ENCODE results near the gene CYB5RL.

Gene CYB5RL

DNA sequence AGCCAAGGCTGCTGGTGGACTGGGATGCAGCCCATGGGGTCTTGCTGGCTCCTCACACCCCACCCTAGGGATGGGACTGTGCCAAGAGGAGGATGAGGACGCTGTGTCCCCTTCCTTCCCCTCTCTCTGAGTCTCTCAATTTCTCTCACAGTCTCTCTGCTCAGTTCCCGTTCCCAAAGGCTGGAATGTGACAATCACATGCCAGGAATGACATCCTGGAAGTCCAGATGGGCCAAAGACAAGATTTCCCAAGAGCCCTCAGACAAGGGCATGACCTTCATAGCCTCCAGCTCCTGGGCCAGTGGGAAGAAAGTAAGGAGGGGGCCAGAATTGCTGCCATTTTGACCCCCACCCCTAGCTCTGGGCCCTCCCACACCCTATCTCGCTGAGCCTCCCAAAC is 39.5 kb downstream of the CYB5RL start:
- TF ChIP-seq, protein P1, sequence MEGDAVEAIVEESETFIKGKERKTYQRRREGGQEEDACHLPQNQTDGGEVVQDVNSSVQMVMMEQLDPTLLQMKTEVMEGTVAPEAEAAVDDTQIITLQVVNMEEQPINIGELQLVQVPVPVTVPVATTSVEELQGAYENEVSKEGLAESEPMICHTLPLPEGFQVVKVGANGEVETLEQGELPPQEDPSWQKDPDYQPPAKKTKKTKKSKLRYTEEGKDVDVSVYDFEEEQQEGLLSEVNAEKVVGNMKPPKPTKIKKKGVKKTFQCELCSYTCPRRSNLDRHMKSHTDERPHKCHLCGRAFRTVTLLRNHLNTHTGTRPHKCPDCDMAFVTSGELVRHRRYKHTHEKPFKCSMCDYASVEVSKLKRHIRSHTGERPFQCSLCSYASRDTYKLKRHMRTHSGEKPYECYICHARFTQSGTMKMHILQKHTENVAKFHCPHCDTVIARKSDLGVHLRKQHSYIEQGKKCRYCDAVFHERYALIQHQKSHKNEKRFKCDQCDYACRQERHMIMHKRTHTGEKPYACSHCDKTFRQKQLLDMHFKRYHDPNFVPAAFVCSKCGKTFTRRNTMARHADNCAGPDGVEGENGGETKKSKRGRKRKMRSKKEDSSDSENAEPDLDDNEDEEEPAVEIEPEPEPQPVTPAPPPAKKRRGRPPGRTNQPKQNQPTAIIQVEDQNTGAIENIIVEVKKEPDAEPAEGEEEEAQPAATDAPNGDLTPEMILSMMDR (IDR thresholded peaks at IDR 0.05), result no peak

DNA sequence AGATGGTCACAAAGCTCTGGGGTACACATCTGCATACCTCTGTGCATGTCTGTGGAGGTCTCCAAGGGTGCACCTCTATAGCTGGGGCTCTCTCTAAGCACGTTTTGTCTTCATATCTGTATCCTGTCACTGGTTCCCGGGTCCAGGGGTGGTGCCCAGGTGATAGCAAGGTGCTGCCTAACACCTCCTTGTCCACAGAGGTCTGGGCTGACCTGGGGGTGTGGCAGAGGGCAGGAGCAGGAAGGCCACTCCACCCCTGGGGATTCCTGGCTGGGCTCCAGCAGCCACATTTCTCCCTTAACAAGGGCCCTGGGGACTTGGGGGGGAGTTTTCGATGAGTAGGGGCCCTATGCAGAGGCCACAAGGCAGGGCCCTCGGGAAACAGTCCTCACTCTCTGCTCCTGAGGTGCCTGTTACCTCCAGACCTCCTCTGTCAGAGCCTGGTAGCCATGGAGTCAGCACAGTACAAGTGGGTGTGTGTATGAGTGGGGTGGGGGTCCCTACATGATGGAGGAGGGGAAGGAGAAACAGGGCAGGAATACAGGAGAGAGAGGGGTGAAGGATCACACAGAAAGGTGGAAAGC is 40.0 kb downstream of the CYB5RL start:
- TF ChIP-seq, protein P1 (IDR thresholded peaks at IDR 0.05), result no peak

DNA sequence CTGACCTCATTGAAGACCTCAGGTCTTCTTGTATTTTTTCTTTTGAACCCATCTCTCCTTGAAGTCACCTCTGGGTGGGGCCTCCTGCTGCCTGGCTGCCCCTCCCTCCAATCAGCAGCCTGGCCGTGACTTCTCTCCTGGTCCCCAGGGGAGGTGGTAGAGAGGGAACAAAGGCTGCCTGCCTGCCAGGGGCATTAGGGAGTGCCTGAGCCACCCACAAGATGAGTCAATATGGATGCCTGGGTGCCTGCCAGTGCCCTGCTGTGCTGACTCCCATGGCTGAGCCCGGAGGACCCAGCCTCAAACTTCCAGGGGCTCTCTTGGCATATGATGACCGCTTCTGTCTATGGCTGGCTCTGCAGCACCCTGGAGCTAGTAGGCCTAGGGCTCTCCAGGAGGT is 41.8 kb downstream of the CYB5RL start:
- TF ChIP-seq, protein P1 (IDR thresholded peaks at IDR 0.05), result no peak

DNA sequence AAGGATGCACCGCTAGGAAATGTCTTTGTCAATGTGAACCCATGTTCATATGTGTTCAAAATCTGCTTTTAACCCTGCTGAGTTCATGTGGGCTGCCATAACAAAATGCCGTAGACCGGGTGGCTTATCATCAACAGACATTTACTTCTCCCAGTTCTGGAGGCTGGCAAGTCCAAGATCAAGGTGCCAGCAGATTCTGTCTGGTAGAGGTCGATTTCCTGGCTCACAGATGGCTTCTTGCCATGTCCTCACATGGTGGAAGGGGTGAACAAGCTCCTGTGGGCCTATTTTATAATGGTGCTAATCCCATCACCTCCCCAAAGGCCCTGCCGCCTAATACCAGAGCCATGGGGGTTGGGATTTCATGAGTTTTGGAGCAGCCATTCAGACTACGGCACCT is 42.4 kb downstream of the CYB5RL start:
- TF ChIP-seq, protein P1 (IDR thresholded peaks at IDR 0.05), result no peak

DNA sequence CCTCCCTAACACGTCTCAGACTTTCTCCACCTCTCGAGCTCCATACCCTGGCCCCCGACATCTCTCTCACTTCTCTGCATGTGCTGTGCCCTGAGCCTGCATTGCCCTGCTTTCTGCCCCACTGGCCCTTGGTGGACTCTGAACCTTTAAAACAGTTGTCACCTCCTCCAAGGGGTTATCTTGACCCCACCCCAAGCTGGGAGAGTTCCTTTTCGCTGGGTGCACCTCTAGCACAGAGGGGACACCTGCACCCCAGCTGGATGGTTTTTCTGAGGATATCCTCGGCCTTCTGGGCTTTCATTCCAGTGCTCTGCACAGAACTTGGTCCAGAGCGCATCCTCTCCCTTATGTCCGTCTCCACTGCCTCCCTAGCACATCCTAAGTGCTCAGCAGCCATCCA is 42.8 kb downstream of the CYB5RL start:
- TF ChIP-seq, protein P1 (IDR thresholded peaks at IDR 0.05), result no peak

DNA sequence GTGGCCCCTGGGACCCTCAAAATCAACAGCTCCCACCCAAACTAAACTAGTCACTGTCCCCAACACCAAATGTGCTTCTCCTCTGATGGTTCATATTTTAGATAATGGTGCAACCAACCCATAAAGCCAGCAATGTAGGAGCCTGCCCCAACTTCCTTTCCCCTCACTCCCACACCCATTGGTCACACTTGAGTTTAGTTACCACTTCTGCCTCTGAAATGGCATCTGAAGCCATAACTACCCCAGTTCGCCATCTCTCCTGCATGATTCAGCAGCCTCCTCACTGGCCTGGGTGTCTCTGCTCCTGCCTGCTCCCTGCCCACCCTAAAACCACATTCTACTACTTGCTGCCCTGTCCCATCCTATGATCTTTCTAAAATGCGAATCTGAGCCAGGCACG is 43.6 kb downstream of the CYB5RL start:
- TF ChIP-seq, protein P1 (IDR thresholded peaks at IDR 0.05), result no peak

DNA sequence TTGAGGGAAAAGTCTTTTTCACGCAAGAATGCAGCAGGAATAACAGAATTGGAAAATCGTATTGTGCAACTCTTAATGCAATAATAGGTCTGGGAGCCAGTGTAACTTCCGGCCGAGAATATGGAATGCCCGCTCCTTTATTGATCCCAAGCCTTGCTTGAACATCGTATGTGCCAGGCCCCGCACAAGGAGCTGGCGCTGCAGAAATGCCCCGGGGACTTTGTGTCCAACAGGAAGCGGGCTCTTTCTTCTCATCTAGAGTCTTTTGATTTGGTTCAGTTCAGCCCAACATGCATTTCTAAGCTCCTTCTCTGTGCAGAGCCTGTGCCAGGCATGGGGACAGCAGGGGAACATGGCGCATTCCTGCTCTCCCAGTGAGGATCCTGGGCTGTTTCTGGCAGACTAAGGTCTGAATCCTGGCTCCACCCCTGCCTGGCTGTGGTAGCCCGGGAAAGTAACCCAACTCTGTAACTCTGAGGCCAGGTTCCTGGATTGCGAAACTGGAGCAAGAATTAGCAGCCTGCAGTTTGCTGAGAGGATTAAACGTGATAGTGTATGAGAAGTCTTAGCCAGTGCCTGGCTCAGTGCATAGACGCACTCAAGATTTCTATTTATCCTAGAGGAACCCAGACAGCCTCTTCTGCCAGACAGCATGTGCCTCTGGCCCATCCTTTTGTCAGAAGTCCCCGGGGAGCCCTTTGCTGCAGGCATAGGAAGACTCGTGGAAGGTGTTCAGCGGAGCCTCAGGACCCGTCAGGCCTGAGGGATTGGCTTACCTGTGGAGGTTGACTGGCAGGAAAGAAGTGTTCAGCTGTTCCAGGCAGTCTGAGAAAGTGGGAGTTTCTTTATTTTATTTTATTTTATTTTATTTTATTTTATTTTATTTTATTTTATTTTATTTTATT is 46.0 kb downstream of the CYB5RL start:
- TF ChIP-seq, protein P1 (IDR thresholded peaks at IDR 0.05), result no peak
